B cell (primary cell): ENCODE data around the gene PLEKHM1.

Experiments
- EZH2 ChIP-seq: IDR thresholded peaks from 2 replicates; pipeline ENCODE4 v1.6.1; 2012; ENCODE audit warnings: borderline replicate concordance, low read depth, mild to moderate bottlenecking, moderate library complexity, low read length; ENCODE audit not compliant: insufficient read depth, poor library complexity, severe bottlenecking
- TF ChIP-seq, protein P1 (sequence below): fragments of 200-600 bp; IDR thresholded peaks from one replicate; pipeline ENCODE4 v1.8.0; 2022; ENCODE audit warnings: antibody characterized with exemption, mild to moderate bottlenecking

DNA sequence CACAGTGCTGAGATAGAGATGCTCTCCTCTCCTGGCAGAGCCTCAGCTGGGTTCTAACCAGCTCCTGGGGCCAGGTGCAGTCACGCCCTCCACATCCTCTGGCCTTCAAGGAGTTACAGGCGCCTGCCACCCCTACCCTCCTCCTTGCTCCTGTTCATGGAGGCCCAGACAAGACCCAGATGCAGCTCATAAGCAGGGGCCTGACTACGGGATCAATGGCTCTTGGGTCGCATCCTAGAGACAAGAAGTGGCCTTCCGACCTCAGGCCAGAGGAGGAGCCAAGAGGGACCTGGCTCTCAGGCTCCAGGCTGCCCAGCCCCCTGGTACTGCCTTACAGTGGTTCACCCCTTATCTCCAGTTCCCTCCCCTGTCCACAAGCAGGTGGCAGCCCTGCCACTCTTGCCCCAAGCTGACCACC lies 80.9 kb downstream of the PLEKHM1 start:
- TF ChIP-seq, protein P1, sequence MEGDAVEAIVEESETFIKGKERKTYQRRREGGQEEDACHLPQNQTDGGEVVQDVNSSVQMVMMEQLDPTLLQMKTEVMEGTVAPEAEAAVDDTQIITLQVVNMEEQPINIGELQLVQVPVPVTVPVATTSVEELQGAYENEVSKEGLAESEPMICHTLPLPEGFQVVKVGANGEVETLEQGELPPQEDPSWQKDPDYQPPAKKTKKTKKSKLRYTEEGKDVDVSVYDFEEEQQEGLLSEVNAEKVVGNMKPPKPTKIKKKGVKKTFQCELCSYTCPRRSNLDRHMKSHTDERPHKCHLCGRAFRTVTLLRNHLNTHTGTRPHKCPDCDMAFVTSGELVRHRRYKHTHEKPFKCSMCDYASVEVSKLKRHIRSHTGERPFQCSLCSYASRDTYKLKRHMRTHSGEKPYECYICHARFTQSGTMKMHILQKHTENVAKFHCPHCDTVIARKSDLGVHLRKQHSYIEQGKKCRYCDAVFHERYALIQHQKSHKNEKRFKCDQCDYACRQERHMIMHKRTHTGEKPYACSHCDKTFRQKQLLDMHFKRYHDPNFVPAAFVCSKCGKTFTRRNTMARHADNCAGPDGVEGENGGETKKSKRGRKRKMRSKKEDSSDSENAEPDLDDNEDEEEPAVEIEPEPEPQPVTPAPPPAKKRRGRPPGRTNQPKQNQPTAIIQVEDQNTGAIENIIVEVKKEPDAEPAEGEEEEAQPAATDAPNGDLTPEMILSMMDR = no peak
- no peak for TF ChIP-seq EZH2
